GM21360 (cell line): ENCODE results near the gene SLC13A3.

ENCODE experiments used
- ATAC-seq: cut with Tn5 transposase; IDR thresholded peaks from one replicate; pipeline ENCODE4 v1.9.1; 2021; ENCODE audit warnings: mild to moderate bottlenecking, moderate library complexity; ENCODE audit not compliant: unreplicated experiment

SLC13A3 gene

DNA sequence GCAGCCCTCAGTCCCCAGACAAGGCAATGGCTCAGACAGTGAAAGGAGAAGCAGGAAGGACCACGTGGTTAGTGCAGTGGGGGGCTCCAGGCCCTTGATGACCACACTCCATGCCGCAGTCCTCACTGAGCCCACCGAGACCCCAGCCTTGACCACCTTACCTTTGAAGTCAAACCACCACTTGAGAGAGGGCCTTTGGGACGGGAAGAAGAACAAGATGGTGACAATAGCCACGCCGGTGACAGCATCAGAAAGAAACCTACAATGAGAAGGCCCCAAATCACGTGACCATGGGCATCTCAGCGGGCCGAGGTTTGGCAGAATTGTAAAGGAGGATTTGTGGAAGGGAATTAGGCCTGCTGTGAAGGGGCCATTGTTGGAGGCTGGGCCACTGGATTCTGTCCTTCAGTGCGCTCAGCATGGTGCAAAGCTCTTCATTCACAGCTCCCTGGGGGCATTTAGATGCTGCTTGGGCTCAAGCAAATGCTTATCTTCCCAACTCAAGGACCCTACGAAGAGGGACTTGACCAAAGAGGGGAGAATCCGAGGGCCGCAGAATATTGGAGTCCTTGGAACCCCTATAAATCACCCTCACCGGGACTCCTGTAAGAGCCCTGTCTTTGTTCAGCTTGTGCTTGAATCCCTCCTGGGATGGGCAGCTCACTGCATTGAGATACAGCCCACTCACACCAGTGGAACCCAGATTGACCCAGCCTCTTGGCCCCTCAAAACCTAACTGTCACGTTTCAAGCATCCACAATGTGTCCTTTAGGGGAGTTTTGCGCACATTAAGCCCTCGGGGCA is 67.6 kb downstream of the SLC13A3 start:
- ATAC-seq, result no peak

DNA sequence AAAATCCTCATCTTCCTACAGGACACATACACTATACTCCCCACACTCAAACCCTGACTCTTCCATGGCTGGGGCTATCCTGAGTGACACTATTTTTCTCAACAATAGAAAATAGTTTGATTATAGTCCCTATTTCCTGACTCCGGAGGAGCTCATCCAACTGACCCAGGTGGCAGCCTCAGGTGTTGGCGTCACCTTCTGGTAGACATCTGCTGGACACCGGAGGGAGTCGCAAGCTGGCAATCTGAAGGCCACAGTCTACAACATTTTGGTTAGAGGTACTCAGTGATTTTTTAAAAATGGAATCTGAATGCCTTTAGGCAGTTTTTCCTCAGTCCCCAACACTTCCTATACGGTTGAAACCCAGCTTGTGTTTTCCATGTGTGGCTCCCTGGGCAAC is 68.6 kb downstream of the SLC13A3 start:
- no peak for ATAC-seq

DNA sequence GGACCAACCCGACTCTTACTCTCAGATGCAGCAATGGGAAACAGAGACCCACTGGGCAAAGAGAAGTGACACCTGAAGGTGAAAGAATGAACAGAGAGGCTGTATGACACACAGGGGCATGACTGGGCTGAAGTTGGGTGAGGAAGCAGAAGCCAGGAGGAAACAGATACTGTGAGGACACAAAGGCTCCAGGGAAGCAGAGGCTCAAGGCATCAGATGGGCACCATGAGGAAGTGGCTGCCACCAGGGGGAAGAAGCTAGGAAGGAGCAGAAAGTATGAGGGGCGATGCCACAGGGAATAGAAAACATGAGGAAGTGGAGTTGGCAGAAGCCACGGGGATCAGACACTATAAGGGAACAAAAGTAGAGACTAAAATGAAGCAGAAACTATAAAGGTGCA is 69.9 kb downstream of the SLC13A3 start:
- no peak for ATAC-seq

DNA sequence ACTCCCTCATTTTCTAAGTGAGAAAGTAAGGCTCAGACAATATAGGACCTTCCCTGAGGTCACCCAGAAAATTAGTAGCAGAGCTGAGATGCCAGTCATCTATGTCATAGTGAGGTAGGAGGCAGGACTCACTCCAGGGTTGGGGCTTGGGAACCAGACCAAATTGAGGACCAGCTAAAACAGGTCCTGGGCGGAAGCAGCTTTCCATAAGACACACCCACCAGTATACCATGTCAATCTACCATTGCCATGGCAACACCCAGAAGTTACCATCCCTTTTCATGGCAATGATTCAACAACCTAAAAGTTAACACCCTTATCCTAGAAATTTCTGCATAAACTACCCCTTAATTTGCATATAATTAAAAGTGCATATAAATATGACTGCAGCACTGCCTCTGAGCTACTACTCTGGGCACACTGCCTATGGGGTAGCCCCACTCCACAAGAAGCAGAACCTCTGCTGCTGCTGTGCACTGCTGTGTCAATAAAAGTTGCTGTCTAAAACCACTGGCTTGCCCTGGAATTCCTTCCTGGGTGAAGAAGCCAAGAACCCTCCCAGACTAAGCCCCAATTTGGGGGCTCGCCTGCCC is 70.5 kb downstream of the SLC13A3 start:
- no peak for ATAC-seq

DNA sequence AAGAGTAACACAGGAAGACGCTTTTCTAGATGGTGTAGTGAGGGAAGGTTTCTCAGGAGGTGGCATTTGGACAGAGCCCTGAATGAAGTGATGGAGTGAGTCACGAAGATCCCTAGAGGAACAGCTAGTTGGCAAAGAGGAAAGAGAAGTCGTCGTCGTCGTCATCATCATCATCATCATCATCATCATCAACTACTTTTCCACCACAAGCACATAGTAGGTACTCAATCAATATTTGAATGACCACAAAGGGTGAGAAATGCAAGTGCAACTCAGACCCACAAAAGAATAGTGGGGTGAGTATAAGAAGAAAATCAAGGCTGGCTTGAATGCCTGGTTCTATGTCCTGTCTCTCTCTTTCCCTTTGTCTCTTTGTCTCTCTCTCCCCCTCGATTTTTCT is 72.5 kb downstream of the SLC13A3 start:
- ATAC-seq, result no peak

DNA sequence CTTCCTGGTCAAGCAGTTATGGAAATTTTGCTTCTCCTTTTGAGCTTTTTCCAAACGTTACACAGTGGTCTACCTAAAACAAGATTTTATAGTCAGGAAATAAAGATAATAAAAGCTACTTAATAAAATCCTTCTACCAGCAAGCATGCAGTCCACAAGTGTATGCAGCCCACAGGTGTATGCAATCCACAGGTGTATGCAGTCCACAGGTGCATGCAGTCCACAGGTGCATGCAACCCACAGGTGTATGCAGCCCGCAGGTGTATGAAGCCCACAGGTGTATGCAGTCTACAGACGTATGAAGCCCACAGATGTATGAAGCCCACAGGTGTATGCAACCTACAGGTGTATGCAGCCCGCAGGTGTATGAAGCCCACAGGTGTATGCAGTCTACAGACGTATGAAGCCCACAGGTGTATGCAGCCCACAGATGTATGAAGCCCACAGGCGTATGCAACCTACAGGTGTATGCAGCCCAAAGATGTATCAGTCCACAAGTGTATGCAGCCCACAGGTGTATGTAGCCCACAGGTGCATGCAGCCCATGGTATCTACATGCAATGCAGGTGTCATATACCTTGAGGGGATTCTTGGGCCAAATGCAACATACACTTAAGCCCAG is 74.4 kb downstream of the SLC13A3 start:
- no peak for ATAC-seq

DNA sequence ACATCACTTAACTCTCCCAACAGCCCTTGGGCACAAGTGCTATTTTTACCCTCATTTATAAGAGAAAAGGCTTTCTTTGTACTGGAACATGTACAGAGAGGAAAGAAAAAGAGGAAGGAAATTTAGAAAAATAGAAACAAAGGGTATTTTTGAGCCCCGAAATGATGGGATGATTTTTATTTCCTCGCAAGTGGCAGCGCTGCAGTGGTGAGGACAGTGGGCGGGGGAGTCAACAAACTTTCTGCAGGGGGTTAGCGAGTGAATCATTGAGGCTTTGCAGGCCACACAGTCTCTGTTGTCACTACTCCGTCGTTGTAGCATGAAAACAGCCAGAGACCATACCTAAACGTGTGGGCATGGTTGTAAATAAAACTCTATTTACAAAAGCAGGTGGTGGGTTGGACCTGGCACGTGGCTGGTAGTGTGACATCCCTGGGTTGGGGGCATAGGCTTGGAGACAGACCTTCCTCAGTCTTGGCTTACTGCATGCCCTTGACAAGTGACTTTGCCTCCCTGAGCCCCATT is 75.3 kb downstream of the SLC13A3 start:
- ATAC-seq, result no peak

DNA sequence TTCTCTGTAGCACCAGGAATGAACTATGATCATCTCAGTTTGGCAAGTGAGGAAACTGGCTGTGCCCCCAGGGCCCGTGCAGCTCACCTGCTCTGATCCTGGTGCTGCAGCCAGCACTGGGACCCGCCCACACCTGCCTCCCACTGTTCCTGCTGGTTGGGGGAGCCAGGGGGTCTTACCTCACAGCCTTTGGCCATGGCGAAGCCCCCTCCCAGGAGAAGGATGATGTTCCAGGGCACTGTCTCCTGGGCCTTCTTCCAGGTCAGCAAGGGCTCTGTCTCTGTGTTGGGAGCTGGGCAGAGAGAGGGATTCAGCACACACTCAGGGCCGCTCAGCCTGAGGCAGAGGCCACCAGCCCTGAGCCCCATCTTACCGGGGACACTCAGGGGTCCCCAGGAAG is 75.9 kb downstream of the SLC13A3 start:
- no peak for ATAC-seq

DNA sequence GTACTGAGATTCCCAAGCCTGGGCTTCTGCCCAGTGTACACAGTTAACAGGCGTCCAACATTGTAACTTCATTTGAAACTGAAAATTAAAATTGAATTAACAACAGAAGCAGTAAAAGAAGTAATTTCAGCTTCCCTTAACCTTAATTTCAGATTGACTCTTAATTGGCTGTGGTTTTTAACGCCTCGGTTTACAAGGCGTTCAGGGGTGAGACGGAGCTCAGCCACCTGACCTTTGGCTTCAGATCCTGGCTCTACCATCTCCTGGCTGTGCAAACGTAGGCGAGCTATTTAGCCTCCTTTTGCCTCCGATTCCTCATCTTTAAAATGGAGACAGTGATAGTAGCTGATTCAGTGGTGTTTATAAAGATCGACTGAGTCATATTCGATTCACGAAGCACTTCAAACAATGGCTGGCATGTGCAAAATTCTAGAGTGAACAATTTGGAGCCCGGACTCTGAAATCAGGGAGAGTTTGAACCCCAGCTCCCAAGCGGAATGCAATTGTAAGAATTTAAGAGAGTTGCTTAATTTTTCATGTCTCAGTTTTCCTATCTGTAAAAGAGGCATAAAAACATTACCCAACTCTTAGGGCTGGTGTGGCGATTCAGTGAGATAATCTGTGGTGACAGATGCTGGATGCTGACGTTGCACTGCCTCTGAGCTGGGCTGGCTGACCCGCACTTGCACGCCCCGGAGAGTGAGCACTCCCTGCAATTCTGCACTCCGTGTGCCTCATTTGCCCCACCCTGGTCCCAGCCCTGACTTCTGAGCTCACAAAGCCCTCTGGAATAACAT is 77.3 kb downstream of the SLC13A3 start:
- no peak for ATAC-seq

DNA sequence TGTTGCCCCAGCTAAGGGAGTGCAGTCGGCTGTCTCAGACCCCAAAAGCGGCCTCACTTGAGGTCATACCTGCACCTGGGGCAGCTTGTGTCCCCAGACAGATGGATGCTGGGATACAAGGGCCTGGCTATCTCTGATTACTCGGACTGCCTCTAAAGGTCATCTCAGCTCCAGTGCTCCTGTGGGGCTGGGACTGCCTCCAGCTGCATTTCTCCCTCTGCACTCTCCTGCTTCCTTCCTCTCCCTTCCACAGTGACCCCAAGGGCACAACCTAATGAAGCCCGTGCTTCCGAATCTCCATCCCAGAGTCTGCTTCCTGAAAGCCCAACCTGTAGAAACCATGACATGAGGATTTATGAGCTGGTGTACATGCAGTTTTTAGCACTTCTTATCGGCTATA is 78.0 kb downstream of the SLC13A3 start:
- no peak for ATAC-seq

DNA sequence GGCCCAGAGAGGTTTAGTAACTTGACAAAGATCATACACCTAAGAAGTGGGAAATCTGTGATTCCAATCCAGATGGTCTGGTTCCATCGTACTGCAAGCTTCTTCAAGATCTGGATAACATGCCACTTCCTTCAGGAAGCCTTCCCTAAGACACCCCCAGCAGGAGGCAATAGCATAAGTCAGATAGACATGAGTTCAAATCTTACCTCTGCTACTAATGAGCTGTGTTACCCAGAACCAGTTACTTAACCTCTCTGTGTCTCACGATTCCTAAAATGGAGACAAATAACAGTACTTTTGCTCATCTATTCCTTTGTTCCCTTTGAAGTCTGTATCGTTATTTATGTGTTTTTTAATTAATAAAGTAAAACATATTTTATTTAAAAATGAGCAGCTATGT is 78.5 kb downstream of the SLC13A3 start:
- no peak for ATAC-seq

DNA sequence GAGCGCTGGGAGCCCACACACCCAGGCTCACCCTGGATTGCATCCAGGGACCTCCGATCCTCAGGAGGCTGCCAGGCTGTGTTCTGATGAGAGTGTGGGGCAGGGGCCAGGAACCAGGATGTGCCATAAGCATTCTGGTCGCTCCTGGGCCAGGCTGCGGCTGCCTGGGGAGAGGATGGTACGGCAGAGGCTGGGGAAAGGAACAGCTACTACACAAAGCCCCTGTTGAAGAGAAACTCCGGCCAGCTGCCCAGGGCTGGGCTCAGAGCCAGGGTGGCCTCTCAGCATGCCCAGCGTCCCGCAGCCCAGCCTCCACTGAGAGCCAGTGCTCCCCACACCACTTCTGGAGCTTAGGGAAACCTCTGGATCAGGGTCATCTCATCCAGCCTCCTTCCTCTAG is 79.1 kb downstream of the SLC13A3 start:
- no peak for ATAC-seq

DNA sequence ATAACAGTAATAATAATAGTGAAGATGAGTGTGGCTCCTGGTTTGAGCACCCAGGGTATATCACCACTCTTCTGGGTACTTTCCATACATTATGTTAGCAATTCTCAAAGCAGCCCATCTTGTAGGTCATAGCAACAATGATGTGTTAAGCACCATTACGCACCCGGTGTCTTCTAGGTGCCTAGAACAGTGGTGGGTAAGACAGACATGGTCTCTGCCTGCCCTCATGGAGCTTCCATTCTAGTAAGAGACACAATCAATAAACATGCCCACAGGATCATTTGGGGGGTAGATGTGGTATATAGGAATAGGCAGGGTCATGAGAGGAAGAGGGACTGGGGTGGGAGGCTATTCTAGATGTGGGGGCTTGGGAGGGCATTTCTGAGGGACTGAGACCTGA is 79.8 kb downstream of the SLC13A3 start:
- no peak for ATAC-seq

DNA sequence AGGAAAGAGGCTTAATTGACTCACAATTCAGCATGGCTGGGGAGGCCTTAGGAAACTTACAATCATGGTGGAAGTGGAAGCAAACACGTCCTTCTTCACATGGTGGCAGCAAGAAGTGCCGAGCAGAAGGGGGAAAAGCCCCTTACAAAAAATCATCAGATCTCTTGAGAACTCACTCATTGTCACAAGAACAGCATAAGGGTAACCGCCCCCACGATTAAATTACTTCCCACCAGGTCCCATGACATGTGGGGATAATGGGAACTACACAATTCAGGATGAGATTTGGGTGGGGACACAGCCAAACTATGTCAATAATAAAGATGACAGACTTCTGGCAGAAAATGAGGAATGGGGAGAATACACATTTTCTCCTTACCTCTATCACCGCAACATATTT is 80.3 kb downstream of the SLC13A3 start:
- ATAC-seq, result no peak

DNA sequence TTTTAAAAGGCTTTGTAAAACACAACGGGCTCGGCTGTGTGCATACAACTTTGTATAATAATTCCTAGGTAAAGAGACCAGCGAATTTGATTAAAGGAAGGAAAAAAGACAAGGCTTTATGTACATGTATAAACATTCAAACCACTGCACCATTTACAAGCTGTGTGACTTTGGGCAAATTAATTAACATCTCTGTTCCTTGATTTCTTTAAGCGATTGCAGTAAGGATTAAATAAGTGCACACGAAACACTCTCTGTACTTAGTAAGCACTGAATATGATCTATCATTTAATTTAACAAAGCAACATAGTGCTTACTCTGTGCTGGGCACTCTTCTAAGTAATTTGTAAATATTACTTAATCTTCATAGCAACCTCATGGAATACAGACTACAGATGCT is 81.3 kb downstream of the SLC13A3 start:
- no peak for ATAC-seq

DNA sequence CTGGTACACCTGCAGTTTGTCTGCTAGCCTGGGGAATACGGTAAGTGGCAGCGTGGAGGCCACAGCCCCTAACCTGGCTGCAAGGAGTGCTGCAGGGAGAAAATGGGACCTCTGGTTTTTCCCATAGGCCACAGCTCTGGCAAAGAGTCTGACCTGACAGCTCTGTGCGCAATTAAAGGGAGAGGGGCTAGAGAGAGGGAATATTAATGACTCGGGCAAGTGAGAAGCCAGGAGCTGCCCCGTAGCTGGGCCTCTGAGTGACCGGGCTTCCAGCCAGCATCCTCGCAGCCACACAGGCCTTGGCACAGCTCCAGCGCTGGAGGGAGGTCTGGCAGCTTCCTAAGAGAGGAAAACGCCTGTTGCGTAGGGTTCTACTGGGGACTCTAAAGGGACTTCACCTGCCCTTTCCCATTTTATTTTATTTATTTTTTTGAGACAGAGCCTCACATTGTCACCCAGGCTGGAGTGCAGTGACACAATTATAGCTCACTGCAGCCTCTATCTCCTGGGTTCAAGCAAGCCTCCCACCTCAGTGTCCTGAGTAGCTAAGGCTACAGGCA is 82.6 kb downstream of the SLC13A3 start:
- no peak for ATAC-seq

DNA sequence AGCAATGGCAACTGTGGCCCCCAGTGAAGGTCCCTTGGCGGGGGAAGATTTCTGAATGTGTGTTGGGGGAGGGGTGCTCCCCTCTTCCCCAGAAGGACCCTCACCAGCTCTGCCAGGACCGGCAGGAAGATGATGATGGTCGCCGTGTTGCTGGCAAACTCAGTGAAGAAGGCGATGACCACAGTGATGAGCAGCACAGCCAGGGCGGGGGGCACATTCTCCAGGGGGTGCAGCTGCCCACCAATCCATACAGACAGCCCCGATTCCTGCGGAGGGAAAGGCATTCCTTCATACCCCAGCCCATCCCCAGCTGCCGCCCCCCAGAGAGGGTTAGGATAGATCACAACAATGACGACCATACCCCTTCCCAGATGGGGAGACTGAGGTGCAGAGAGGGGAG is 85.1 kb downstream of the SLC13A3 start:
- no peak for ATAC-seq

DNA sequence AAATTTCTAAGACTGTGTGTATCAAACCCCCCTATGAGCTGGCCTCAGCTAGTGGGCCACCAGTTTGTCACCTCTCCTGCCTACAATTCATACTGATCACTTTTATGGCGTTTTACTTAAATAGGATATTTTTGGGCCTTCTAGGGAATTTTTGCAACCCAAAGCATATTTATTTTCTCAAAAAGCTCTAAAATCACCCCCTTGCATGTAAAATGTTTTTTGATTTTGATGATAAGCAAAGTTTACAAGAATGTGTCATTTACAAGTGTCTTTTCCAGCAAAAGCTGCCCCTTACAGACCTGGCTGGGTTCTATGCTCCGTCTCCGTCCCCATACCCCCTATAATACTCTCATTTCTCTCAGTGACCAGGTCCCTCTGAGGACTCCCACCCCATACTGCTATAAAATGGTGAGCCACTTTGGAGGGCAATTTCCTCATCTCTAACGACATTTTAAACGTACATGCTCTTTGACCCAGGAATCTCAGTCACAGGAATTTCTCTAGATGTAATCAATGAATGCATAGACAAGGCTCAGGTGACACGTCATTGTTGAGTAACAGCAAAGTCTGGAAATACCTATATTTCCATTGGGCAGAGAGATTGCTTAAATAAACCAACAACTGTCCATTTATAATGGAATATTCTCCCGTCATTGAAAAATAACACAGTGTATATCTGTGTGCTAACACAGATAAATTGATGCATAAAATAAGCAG is 86.9 kb downstream of the SLC13A3 start:
- ATAC-seq, result no peak

DNA sequence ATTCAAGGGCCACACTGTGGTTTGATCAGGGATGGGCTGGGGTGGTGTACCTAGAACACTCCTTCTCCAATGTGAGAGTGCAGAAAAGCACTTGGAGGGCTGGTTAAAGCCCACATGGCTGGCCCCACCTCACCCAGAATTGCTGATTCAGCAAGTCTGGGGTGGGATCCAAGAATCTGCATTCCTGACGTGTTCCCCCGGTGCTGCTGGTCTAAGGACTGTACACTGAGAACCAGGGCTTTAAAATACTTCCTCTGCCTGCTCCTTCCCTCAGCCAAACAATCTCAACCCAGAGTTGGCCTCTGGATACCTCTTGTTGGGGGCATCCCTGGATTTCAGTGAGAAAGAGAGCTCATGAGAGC is 87.4 kb downstream of the SLC13A3 start:
- no peak for ATAC-seq

DNA sequence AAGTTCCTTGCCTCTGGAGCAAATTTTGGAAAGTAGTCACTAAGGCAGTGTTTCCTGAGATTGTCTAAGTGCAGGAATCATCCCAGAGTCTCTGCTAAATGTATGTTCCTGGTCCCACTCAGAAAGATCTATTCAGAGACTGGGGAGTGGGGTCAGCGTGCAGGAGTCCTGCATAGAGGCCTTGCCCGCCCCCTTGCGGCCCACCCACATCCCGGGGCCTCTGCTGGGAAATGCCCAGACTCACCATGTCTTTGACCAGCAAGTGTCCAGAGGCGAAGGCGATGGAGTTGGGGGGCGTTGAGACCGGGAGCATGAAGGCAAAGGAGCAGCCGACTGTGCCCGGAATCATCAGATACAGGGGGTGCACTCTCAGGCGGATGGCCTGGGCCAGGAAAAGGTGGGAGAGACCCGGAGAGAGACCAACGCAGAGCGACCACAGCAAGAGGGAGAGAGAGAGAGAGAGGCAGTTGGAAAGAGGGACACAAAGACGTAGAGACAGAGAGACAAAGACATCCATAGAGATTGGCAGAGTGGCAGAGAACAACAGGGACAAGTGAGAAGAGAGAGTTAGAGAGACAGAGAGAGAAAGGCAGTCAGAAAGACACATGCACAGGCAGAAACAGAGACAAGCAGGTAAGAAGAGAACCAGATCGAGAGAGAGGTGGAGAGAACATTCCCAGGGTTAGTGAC is 87.9 kb downstream of the SLC13A3 start:
- no peak for ATAC-seq
